Common myeloid progenitor, CD34-positive (primary cell): Measurements from ENCODE around the gene UTP18.

Experiments used
- CTCF ChIA-PET: fragments of 350-600 bp; sonication (Branson Sonifier 250); formaldehyde crosslinking; loops from one replicate; lab custom pipeline; 2021; ENCODE audit warnings: antibody characterized with exemption; lab: Charles Lee
- POLR2A ChIA-PET: fragments of 350-600 bp; sonication (Branson Sonifier 250); formaldehyde crosslinking; loops from one replicate; lab custom pipeline; 2021; ENCODE audit warnings: antibody characterized with exemption; lab: Charles Lee
- DNase-seq, 3 donors: peaks; one replicate each; pipeline versions ENCODE4 v3.0.0 to v3.0.0-alpha.2; 2013
- H3K27ac ChIP-seq, 2 experiments: 1 replicate in 1 of 2; 2 replicates in 1 of 2; pipeline ENCODE4 v1.7.0; 2013; ENCODE audit warnings: inconsistent platforms in 2 of 2, low read length in 2 of 2, mild to moderate bottlenecking in 2 of 2, low read depth in 1 of 2, moderate library complexity in 1 of 2; ENCODE audit not compliant: severe bottlenecking in 2 of 2, insufficient read depth in 1 of 2, poor library complexity in 1 of 2
- H3K27me3 ChIP-seq, 5 experiments: replicated peaks in 2 of 5; 1 replicate in 3 of 5; 2 replicates in 2 of 5; pipeline versions ENCODE4 v1.6.1 to v1.7.0; 2013; ENCODE audit warnings: low read length in 4 of 5, mild to moderate bottlenecking in 2 of 5, moderate library complexity in 2 of 5, inconsistent platforms in 1 of 5; ENCODE audit not compliant: insufficient read depth in 5 of 5, control insufficient read depth in 4 of 5
- H3K36me3 ChIP-seq, 4 experiments: 1 replicate in 2 of 4; 2 replicates in 2 of 4; pipeline versions ENCODE4 v1.6.1 to v1.7.0; 2013; ENCODE audit warnings: low read length in 3 of 4, control low read depth in 1 of 4, mild to moderate bottlenecking in 1 of 4; ENCODE audit not compliant: control insufficient read depth in 4 of 4, insufficient read depth in 4 of 4
- H3K4me1 ChIP-seq, 4 experiments: 1 replicate in 3 of 4; 2 replicates in 1 of 4; pipeline versions ENCODE4 v1.6.1 to v1.7.1; 2013; ENCODE audit warnings: low read length in 3 of 4, mild to moderate bottlenecking in 3 of 4, control low read depth in 1 of 4, inconsistent platforms in 1 of 4, moderate library complexity in 1 of 4; ENCODE audit not compliant: control insufficient read depth in 4 of 4, insufficient read depth in 4 of 4; ENCODE audit errors: control extremely low read depth in 1 of 4
- H3K4me3 ChIP-seq, 7 experiments: 1 replicate in 4 of 7; 2 replicates in 3 of 7; pipeline versions ENCODE4 v1.5.1 to v1.7.0; 2013; ENCODE audit warnings: mild to moderate bottlenecking in 7 of 7, low read length in 6 of 7, moderate library complexity in 6 of 7, inconsistent platforms in 2 of 7, low read depth in 2 of 7, control low read depth in 1 of 7; ENCODE audit not compliant: insufficient read depth in 4 of 7, control insufficient read depth in 1 of 7; ENCODE audit errors: extremely low read depth in 1 of 7
- H3K9me3 ChIP-seq, 5 experiments: 1 replicate in 4 of 5; 2 replicates in 1 of 5; pipeline versions ENCODE4 v1.6.1 to v1.7.1; 2013; ENCODE audit warnings: low read length in 4 of 5, mild to moderate bottlenecking in 2 of 5, inconsistent platforms in 1 of 5, low read depth in 1 of 5, moderate library complexity in 1 of 5; ENCODE audit not compliant: control insufficient read depth in 4 of 5, insufficient read depth in 2 of 5; ENCODE audit errors: control extremely low read depth in 1 of 5
- WGBS: methylation state at CpG from one replicate; pipeline ENCODE4 v1.1.5; 2013; ENCODE audit not compliant: insufficient coverage; 5-methylcytosine and 5-hydroxymethylcytosine counted together

Gene UTP18

GRCh38 chr17:51228161-51228560, 32.2 kb upstream of the UTP18 start:
- no peak overlapping the region for H3K27ac ChIP-seq
- peaks cover 4 to 10% (median 9%) of the 10 kb centered on the region in 4 experiments for H3K36me3 ChIP-seq
- CTCF ChIA-PET = interaction anchor here (0.6 to 1.1 kb wide), 2 partner anchors 13 to 34 kb away, joined by 3 read pairs; no protein-coding TSS in a partner anchor
- H3K4me1 ChIP-seq = peaks cover 0 to 18% (median 12%) of the 10 kb centered on the region in 4 experiments
- H3K27me3 ChIP-seq = no peaks in the 10 kb centered on the region
- DNase-seq = peak in 2 of 3 donors; percentile 6 to 15
- H3K9me3 ChIP-seq = no peaks in the 10 kb centered on the region
- no peak overlapping the region for H3K4me3 ChIP-seq
- WGBS = no CpG with 5 or more reads among the region's 4 CpGs
- POLR2A ChIA-PET = interaction anchor here (0.7 kb wide), 1 partner anchor 33 kb away, joined by 3 read pairs; no protein-coding TSS in a partner anchor

DNA sequence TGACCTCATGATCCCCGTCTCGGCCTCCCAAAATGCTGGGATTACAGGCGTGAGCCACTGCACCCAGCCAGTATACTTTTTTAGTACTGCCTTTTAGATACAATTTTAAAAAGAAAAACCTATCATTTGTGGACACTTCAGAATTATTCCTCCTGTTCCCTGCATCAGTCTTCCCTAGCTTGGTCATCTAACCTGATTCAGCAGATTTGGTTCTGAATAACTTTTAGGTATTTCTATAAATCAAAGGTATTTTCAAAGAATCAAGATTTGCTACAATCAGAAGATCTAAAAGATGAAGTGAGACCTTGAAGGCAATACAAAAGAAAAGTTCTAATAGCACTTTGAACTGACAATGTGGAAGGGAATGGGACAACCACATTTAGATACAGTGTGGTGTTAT, 30.5 kb upstream of the UTP18 start:
- CTCF ChIA-PET = interaction anchor here (1.5 kb wide), 1 partner anchor 23 kb away, joined by 3 read pairs; no protein-coding TSS in a partner anchor
- Histone ChIP-seq H3K36me3 (peaks cover 0 to 4% (median 0%) of the 10 kb centered on the region in 4 experiments), H3K4me1 (peaks cover 0 to 8% (median 7%) of the 10 kb centered on the region in 4 experiments), H3K27ac (no peak overlapping the region), H3K4me3 (no peak overlapping the region), H3K27me3 (no peaks in the 10 kb centered on the region), H3K9me3 (no peaks in the 10 kb centered on the region)
- 94% methylated on average over 2 of the region's 3 CpGs for WGBS
- POLR2A ChIA-PET = no interaction called here
- no peak for DNase-seq

DNA sequence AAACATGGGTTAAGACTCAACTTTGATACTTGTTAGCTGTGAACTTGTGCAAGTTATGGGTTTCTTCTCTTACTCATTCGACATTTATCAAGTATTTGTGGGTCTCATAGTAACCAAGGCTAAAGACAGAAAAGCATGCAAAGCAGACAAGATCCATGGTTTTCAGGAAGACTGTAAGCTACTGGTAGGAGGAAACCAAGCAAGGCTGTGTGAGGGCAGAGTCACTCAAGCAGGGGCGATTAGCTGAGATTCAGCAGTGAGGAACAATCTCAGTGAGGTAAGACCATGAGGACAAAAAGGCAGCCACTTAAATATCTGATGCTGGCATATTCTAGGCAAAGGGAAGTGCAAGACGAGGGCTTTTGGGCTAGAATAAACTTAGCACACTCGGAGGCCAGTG, 30.0 kb upstream of the UTP18 start:
- H3K4me3 ChIP-seq = no peak overlapping the region
- no peaks in the 10 kb centered on the region for H3K27me3 ChIP-seq
- DNase-seq = no peak
- 94% methylated on average over 3 of the region's 4 CpGs for WGBS
- peaks cover 0 to 5% (median 0%) of the 10 kb centered on the region in 4 experiments for H3K36me3 ChIP-seq
- ChIA-PET CTCF (interaction anchor here (1.5 kb wide), 1 partner anchor 24 kb away, joined by 3 read pairs; no protein-coding TSS in a partner anchor), POLR2A (no interaction called here)
- no peaks in the 10 kb centered on the region for H3K9me3 ChIP-seq
- H3K27ac ChIP-seq = no peak overlapping the region
- H3K4me1 ChIP-seq = peaks cover 0 to 7% (median 3%) of the 10 kb centered on the region in 4 experiments

- WGBS = 79% methylated on average over 2 of the region's 4 CpGs
- Histone ChIP-seq H3K4me3 (no peak overlapping the region), H3K4me1 (peaks cover 0 to 7% (median 0%) of the 10 kb centered on the region in 4 experiments), H3K36me3 (peaks cover 0 to 8% (median 2%) of the 10 kb centered on the region in 4 experiments), H3K9me3 (no peaks in the 10 kb centered on the region), H3K27me3 (no peaks in the 10 kb centered on the region), H3K27ac (no peak overlapping the region)
- POLR2A ChIA-PET = no interaction called here
- CTCF ChIA-PET = no interaction called here
- DNase-seq = no peak
Measured at GRCh38 chr17:51231999-51232398, 28.3 kb upstream of the UTP18 start.

- Histone ChIP-seq H3K4me3 (no peak overlapping the region), H3K27ac (no peak overlapping the region), H3K27me3 (no peaks in the 10 kb centered on the region), H3K36me3 (peaks cover 0 to 10% (median 2%) of the 10 kb centered on the region in 4 experiments), H3K9me3 (no peaks in the 10 kb centered on the region), H3K4me1 (peaks cover 5 to 14% (median 8%) of the 10 kb centered on the region in 4 experiments)
- ChIA-PET CTCF (no interaction called here), POLR2A (no interaction called here)
- WGBS = 100% methylated on average over 3 of the region's 6 CpGs
- no peak for DNase-seq
Measured at GRCh38 chr17:51234162-51234561, 26.2 kb upstream of the UTP18 start.

- peak overlapping the region in 6 of 7 experiments; percentile 16 to 67 (median 47) for H3K4me3 ChIP-seq
- H3K27me3 ChIP-seq = no peaks in the 10 kb centered on the region
- peaks cover 0 to 9% (median 2%) of the 10 kb centered on the region in 4 experiments for H3K36me3 ChIP-seq
- WGBS = 0% methylated on average over 4 of the region's 6 CpGs
- peaks cover 5 to 14% (median 8%) of the 10 kb centered on the region in 4 experiments for H3K4me1 ChIP-seq
- ChIA-PET POLR2A (interaction anchor here (0.9 kb wide), 1 partner anchor 22 kb away, joined by 4 read pairs; the partner anchor contains the start of gene UTP18), CTCF (interaction anchor here (1.5 kb wide), 1 partner anchor 9 kb away, joined by 4 read pairs; no protein-coding TSS in a partner anchor)
- peak overlapping the region in 1 of 2 experiments; percentile 65 for H3K27ac ChIP-seq
- H3K9me3 ChIP-seq = no peaks in the 10 kb centered on the region
- DNase-seq = peak; percentile 29 to 73 (median 66)
Measured at GRCh38 chr17:51238255-51238887, 22.0 kb upstream of the UTP18 start.

GRCh38 chr17:51240275-51240674, 20.1 kb upstream of the UTP18 start:
- peaks cover 5 to 14% (median 8%) of the 10 kb centered on the region in 4 experiments for H3K4me1 ChIP-seq
- H3K27me3 ChIP-seq = no peaks in the 10 kb centered on the region
- H3K27ac ChIP-seq = no peak overlapping the region
- no peaks in the 10 kb centered on the region for H3K9me3 ChIP-seq
- DNase-seq = no peak
- CTCF ChIA-PET = interaction anchor here (1.5 kb wide), 1 partner anchor 18 kb away, joined by 4 read pairs; no protein-coding TSS in a partner anchor
- POLR2A ChIA-PET = no interaction called here
- no peak overlapping the region for H3K4me3 ChIP-seq
- H3K36me3 ChIP-seq = peaks cover 0 to 11% (median 4%) of the 10 kb centered on the region in 4 experiments
- WGBS = no CpG with 5 or more reads among the region's 2 CpGs
